Measurements from ENCODE around the gene HORMAD2.

The HORMAD2 gene

DNA sequence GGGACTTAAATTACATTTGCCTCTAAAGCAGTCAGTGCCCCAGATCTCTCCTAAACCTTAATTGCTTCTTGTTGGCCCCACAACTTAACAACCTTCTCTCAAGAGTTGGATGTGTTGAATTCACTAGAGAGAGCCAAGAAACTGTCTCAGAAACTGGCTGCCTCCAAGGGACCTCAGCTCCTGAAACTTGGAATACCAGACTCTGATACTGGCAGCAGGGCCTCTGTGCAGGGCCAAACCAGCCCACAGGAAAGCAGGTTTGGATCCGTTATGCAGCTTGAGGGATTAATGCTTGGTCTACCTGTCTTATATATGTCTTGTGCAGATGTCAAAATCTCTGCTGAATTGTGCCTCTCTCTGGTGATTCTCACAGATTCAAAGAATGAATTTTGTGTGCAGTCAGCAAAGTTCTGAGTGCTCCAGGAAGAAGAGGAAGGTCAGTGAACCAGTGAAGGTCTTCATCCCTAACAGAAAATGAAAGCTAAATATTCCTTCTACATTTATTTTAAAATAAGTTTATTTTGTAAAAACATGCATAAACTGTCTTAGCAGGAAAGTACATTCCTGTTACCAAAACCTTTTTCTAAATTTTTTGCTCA, 95.5 kb downstream of the HORMAD2 start:
- DNase-seq = no peak

DNA sequence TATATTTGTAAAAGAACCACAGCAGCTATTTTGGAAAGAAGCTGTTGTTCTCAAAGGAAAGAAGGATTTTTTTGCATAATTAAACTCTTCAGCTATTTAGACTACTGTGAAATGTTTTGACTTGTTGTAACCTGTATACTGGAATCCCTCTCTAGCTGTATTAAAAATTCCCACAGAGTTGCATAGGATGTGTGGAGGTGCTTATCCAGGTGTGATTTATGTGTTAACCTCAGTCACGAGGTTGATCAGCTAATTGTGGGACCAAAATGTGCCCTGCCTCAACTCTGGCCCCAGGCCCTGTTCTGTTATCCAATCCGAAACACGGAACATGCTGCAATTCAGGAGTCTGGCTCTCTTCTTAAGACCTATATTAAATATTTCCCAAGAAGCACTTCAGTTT, 96.2 kb downstream of the HORMAD2 start:
- no peak for DNase-seq

DNA sequence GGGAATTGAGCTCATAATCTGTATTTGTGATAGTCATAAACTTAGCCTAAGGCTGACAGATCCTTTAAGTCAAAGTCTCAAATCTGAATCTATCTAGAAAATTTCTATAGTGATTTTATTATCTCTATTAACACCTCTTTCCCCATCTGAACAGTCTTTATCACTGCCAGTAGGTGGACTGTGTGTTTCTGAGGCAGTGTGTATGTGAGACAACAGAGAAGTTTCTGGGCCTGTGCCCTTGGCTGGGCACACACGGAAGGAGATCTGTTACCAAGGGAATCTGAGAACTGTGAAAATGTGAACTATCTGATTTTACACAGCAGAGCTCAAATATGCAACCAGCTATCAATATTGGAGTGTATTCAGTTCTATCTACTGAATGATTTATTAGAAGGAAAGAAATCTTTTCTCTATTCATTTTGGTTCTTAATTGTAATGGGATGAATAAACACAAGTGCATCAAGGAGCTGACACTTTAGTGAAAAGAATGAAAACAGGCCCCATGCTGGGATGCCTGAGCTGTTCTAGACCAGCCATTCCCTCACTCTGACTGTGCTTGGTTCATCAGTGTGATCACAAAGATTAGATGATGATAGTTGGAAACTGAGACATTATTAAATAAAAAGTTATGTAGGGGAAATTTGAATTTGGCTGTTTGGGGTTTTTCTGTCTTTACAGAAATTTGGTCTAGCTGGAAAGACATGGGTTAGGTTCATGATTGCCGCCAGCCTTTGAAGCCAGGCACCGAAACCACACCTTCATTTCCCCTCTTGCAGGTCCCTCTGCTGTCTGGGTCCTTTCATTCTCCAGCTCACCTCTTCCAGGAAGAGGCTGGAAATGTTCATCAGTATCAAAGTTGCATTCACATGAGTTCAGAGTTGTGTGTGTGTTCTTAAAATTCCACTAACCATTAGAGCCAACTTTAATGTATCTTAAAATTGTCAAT, 98.2 kb downstream of the HORMAD2 start:
- DNase-seq = no peak

DNA sequence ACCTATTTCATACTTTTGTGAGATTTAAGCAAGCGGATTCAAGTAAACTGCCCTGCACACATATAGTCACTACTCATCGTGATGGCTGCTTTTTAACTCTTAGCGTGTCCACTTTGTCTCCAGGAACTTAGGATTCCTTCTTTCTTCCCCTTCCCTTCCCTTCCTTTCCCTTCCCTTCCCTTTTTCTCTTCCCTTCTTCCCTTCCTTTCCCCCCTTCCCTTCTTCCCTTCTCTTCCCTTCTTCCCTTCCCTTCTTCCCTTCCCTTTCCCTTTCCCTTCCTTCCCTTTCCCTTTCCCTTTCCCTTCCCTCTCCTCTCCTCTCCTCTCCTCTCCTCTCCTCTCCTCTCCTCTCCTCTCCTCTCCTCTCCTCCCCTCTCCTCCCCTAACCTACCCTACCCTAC, 100.4 kb downstream of the HORMAD2 start:
- no peak for DNase-seq

DNA sequence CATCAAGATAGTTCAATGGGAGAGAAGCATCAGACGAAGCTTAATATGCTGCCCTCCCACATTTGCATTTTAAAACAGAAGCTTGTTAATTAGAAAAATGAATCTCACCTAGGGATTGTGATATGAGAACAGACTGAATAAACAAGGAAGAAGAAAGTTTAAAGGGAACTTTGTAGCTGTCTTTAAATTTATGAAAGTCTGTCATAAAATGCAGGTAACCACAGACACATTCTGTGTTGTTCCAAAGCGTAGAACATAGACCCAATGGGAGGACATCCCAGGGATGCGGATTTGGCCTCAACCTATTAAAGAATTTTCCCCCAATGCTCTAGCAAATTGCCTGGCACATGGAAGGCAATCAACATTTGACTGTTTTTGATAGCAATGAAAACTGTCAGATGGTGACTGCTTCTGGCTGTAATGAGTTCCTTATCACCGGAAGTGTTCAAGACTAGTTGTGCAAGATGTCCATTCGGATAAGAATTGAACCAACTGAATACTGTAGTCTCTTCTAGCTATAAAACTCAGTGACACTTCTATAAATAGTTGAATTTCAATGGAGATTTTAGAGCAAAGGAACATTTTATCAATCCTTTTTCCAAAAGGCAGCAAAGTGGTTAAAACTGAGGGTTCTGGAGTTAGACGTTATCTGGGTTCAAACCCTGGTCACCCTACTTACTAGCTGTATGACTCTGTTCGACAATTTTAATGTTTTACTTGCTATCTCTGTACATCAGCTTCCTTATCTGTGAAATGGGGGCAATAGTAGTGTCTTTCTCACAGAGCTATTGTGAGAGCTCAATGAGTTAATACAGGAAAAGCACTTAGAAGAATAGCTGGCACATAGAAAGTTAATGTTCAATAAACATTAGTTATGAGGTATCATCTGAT, 101.4 kb downstream of the HORMAD2 start:
- DNase-seq = no peak

DNA sequence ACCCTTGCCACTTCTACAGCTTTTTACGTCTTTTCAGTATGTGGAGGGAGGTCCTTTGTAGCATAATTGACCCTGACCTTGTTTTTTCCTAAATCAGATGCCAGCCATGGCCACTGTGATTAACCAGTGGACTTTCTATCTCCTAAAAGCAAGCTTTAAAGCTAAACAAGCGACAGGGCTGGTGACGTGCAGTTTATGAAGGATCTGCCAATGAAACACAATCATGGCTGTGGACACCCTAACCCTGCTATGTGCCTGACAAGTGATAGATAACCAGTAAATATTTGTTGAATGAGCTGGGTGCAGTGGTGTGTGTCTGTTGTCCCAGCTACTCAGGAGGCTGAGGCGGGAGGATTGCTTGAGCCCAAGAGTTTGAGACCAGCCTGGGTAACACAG, 102.1 kb downstream of the HORMAD2 start:
- DNase-seq = no peak

DNA sequence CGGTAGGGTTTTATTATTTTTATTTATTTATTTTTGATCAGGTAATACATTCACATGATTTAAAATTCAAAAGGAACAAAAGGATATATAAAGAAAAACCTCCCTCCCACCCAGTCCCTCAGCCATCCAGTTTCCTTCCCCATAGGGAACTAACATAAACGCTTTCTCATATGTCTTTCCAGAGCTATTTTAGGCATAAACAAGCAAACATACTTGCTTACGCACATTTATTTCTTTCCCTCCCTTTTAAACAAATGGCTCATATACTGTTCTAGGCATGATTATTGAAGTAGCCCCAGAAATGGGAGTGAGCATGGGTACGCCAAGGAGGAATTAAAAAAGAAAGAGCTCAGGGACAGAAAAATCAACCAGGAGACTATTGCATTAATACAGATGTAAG, 102.6 kb downstream of the HORMAD2 start:
- no peak for DNase-seq

DNA sequence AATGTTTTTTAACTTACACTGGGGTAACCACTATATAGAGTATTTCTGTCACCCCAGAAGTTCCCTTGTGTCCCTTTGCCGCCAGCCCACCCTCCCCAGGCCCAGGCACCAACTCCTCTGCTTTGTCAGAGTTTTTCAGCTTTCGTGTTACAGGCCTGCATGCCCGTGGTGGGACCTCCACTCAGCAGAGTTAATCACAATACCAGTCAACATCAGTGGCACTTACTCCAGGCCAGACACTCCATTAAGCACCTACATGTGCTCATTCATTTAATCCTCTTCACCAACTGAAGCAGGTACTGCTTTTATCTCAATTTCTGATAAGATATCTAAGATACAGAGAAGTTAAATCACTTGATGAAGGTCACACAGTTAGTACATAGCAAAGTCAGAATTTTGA, 103.0 kb downstream of the HORMAD2 start:
- DNase-seq = no peak

DNA sequence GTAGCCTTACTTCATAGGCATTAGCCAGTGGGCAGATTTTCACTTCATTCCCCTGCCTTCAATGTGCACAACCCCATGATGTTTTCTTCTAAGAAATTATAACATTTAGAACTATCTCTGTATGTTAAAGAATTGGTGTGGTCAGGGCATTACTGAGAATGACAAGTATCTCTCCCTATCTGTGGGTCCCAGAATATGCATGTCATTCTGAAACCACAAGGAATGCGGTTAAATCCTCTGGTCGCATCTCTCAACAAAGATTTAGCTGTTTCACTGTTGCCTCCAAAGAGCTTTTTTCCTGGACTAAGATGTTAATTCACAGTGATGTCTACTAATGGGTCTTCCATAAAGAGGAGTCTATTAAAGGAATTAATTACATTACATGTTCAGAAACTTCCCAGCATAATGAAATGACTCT, 103.6 kb downstream of the HORMAD2 start:
- no peak for DNase-seq

DNA sequence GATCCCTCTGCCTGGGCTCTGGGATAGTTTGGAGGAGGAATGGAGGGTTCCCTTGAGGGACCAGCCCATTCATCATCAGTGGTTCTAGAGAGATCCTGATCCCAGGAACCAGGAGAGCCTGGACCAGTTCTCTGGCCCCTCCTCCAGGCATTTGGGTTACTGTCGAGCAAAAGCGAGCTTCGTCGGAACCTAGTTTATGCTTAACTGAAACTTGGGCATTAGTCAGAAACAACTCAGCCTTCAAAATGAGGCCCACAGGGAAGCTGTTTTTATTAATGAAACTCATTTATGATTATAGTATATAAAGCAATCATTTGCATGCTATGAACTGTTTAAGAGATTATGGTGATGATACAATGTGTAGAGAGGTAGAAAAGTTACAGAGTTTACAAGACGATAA, 104.9 kb downstream of the HORMAD2 start:
- DNase-seq = no peak

DNA sequence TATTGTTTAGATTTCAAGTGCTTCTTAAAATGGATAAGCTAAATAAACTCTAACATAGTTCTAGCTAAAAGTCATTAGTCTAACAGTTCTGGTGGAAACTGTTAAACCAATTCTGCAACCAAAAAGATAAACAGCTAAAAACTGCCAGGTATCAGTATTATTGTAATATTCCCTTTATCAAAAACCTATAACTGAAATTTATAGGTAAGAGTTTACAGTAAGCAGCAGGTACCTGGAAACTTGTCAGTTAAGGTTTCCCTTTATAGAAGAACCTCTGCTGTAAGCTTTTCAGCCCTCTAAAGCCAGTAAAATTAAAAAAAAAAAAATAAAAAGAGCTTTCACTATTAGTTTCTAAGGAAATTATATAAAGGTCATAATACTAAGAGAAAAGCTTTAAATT, 105.3 kb downstream of the HORMAD2 start:
- DNase-seq = no peak

DNA sequence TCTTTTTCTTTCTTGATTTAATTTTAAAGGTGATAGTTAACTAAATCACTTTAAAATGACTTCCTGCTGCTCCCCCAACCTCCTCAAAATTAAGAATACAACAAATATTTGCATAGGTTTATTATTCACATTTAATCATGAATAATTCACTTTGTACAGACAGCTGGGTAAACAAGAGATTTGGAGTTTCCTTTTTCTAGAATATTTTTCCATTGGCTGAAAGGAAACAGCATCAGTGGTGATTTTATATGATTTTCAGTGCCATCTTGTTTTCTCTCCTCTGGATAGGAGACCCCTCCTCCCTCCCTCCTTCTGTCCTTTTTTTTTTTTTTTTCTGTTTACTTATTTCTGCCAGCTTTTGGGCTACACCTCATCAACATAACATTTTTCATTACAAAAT, 105.8 kb downstream of the HORMAD2 start:
- DNase-seq = peak; percentile 53

DNA sequence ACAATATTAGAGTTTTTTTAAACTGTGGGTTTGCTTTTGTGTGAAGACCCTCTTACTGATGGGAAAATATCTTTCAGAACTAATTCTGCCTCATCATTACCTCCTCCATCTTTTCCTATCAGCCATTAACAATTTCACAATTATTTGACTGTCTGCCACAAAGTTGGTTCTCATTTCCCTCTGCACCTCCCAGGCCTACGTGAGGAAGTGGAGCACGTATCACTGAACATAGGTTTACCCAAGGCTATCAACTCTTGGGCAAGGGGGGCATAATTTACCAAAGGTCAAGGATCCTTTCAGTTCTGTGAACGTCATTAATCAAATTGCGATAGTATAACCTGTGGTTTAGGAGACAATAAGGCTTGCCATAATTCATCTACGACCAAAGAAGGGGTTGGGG, 106.2 kb downstream of the HORMAD2 start:
- DNase-seq = no peak

DNA sequence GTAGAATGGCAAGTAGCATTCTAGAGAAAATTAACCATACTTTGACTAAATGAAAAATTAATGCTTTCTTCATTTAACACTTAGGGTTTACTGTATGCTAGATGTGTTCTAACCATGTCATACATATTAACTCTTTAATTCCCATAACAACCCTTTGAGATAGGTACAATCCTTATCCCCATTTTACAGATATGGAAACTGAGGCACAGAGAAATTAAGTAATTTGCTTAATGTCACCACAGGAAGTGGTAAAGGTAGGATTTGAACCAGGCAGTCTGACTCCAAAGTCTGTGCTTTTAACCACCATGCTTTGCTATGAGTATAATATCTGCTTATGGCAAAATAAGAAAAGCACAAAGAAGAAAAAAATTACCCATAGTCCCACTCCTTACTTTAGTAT, 106.8 kb downstream of the HORMAD2 start:
- DNase-seq = no peak

DNA sequence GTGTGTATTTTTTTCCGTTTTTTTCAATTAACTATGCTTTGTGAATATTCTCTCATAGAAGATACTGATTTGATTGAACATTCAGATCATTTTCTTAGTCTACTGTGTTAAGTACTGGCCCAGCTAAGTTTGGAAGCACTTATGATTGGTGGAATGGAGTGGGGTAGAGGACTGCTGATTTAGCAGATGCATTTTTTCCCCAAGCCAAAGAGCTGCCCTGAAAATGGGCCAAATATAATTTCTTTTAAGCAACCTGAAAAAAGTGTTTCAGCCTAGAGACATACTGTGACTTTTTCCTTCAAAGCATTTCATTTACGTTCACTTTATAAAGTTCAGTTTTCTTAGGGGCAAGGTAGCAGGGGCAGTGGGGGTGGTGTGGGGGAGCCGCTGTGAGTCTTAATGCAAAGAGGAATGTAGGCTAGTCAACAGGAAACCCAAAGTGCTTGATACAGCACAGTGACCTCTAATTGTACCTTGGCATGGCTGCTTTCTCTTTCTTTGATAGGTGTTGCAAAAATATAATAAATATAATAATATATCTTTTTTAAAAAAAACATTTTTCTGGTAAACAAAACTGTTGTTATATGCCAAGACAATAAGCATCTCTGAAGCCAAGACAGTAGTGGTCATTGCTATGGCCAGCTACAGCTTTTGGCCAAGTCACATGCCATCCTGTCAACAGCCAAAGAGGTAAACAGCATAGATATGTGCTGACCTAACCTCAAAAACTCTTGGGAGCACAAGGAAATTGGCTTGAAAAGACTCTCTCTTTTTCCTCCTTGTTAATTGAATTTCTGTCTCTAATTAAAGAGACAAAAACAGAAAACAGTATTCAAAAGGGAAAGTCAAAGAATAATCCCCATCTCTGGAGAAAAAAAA, 107.5 kb downstream of the HORMAD2 start:
- no peak for DNase-seq

DNA sequence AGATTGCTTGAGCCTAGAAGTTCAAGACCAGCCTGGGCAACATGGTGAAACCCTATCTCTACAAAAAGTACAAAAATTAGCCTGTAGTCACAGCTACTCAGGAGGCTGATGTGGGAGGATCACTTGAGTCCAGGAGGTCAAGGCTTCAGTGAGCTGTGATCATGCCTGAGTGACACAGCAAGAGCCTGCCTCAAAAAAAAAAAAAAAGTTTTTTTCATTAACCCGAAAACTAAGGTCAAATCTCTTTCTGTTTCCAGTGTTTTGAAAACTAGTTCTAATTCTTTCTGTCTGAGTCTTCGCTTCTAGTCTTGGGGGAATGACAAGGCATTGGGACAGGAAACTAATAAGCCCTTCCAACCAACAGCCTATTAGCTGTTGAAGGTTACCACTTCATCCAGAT, 108.6 kb downstream of the HORMAD2 start:
- no peak for DNase-seq

DNA sequence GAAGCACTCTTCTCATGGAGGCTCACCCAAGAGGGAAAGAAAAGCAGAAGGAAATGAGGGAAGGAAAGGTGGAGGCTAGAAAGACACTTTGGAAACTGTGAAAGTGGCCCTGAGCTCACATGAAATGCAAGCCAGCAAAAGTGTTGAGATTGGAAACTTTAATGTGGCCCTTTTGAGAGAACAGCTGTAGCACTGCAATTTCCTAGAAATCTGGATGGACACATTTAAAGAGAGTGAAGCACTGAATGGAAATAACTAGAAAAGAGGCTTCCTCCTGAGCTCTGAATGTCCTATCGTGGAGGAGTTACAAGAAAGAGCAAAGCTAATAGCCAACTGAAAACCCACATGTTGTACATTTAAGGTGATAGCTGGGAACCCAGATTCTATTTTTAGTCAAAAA, 110.3 kb downstream of the HORMAD2 start:
- DNase-seq = no peak

DNA sequence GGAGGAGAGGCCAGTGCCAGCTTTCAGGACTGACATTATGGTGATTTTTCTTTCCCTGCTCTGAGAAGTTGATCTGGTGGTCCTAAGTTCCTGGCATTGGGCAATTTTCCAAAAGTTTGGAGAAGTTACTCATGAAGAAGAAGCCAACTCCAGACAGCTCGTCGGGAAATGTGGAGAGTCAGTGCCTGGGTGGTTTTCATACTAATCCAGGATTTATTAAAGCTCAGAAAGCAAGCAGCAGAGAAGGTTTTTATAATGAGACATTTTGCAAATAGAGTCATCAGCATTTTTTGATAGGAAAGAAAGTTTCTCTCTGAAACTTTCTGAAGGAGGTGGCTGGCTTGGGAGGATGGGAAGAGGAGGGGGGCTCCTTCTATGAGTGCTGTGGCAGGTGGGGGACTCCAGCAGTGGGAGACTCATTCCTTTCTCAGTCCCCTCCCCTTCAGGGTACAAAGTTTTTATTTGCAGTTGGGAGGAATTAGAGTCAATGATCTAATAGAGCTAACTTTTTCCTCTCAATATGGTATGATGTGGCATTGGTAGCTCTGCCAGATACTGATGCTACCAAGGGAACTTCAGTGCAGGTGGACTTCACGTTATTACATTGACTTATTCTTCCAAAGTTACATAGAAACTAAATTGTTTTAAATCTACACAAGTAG, 110.9 kb downstream of the HORMAD2 start:
- DNase-seq = no peak

DNA sequence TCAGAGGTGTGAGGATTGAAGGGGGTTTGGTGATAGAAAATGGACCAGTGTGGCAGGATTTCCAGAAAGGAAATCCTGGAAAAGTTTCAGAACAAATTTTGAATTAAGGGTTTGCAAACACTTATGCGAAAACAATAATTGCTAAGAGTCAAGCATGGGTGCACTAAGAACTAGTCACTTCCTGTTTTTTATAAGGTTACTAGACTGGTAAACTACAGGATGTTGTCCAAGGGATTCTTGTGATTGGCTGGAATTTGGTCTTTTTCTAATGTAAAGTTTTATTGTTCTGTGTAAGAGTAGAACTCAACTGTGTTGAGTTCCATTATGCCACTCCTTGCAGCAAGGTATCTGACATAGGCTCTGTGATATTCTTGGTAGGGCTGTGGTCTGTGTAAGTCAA, 112.2 kb downstream of the HORMAD2 start:
- DNase-seq = no peak

DNA sequence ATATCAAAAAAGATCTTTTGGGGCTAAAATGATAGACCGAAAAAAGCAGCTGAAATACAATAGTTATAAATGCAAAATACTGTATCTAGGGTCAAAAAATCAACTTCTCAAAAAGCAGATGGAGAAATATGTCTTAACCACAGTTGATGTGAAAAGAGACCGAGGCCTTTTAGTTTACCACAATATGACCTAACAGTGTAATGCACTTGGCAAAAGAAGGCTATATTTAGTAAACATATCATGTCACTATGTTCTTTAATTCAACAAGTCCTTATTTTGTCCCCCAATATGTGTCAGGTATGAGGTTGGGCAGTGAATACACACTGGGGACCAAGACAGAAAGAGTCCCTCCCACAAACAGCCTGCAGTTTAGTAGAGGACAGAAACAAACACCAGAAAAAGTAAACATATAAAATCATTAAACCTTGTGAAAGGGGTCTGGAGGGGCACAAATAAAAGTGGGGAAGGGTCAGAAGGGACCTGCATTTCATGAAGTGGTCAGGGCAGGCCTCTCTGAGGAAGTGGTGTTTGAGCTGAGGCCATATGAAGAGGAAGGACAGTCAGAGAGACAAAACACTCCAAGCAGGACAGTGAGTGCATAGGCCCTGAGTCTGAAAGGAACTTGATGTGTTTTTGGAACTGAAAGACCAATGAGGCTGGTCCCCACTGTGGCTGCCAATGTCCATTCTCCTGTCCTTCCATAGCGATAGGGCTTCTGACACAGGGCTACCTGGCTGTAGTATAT, 112.9 kb downstream of the HORMAD2 start:
- no peak for DNase-seq
